ENCODE results near the gene ART1.

The ART1 gene

GRCh38 chr11:3610846-3611245, 34.1 kb upstream of the ART1 start:
- no peaks in the 10 kb centered on the region for H3K79me2 ChIP-seq (ENCODE audit: control insufficient read depth, low read length)
- H3K36me3 ChIP-seq (ENCODE audit: control insufficient read depth, low read length), result no peaks in the 10 kb centered on the region
- H3K4me3 ChIP-seq (ENCODE audit: low read length), result no peak overlapping the region
- no peak overlapping the region for H3K4me2 ChIP-seq (ENCODE audit: low read length)
- peaks cover under 1% of the 10 kb centered on the region for H3K27me3 ChIP-seq (ENCODE audit: control insufficient read depth, low read length)
- no peak overlapping the region for H3K27ac ChIP-seq (ENCODE audit: low read depth, low read length)
- TF ChIP-seq EZH2phosphoT487 (IDR thresholded peaks at IDR 0.05; ENCODE audit: borderline replicate concordance, low read length) (no peak), CTCF (IDR thresholded peaks at IDR 0.05; ENCODE audit: low read depth, low read length, poor library complexity, severe bottlenecking) (no peak)
- no peaks in the 10 kb centered on the region for H3K9me2 ChIP-seq (replicated peaks; ENCODE audit: control insufficient read depth, low read length)
- H3K4me1 ChIP-seq (ENCODE audit: control insufficient read depth, low read length), result no peaks in the 10 kb centered on the region
- no peaks in the 10 kb centered on the region for H4K20me1 ChIP-seq (ENCODE audit: control insufficient read depth, insufficient read depth, low read depth, low read length)
- H3F3A ChIP-seq (ENCODE audit: control insufficient read depth, insufficient read depth), result no peaks in the 10 kb centered on the region
- H3K9me3 ChIP-seq (ENCODE audit: control insufficient read depth, insufficient read depth, low read length), result no peaks in the 10 kb centered on the region

GRCh38 chr11:3611976-3612678, 32.8 kb upstream of the ART1 start:
- Histone ChIP-seq H3K4me2 (ENCODE audit: low read length) (no peak overlapping the region), H3K79me2 (ENCODE audit: control insufficient read depth, low read length) (no peaks in the 10 kb centered on the region), H3K4me3 (ENCODE audit: low read length) (no peak overlapping the region), H4K20me1 (ENCODE audit: control insufficient read depth, insufficient read depth, low read depth, low read length) (no peaks in the 10 kb centered on the region), H3K27ac (ENCODE audit: low read depth, low read length) (no peak overlapping the region), H3K4me1 (ENCODE audit: control insufficient read depth, low read length) (no peaks in the 10 kb centered on the region), H3K27me3 (ENCODE audit: control insufficient read depth, low read length) (no peaks in the 10 kb centered on the region; the same call in 1 of the 2 replicates), H3K9me3 (ENCODE audit: control insufficient read depth, insufficient read depth, low read length) (no peaks in the 10 kb centered on the region), H3F3A (ENCODE audit: control insufficient read depth, insufficient read depth) (no peaks in the 10 kb centered on the region), H3K9me2 (replicated peaks; ENCODE audit: control insufficient read depth, low read length) (no peaks in the 10 kb centered on the region), H3K36me3 (ENCODE audit: control insufficient read depth, low read length) (no peaks in the 10 kb centered on the region)
- TF ChIP-seq EZH2phosphoT487 (IDR thresholded peaks at IDR 0.05; ENCODE audit: borderline replicate concordance, low read length) (no peak), CTCF (IDR thresholded peaks at IDR 0.05; ENCODE audit: low read depth, low read length, poor library complexity, severe bottlenecking) (no peak)

- Histone ChIP-seq H3K36me3 (ENCODE audit: control insufficient read depth, low read length) (no peaks in the 10 kb centered on the region), H3K4me3 (ENCODE audit: low read length) (no peak overlapping the region), H3K9me2 (replicated peaks; ENCODE audit: control insufficient read depth, low read length) (no peaks in the 10 kb centered on the region), H3K9me3 (ENCODE audit: control insufficient read depth, insufficient read depth, low read length) (no peaks in the 10 kb centered on the region), H3K79me2 (ENCODE audit: control insufficient read depth, low read length) (no peaks in the 10 kb centered on the region), H3K27me3 (ENCODE audit: control insufficient read depth, low read length) (no peaks in the 10 kb centered on the region; the same call in 1 of the 2 replicates), H3K4me2 (ENCODE audit: low read length) (no peak overlapping the region), H3K4me1 (ENCODE audit: control insufficient read depth, low read length) (no peaks in the 10 kb centered on the region), H3F3A (ENCODE audit: control insufficient read depth, insufficient read depth) (no peaks in the 10 kb centered on the region), H4K20me1 (ENCODE audit: control insufficient read depth, insufficient read depth, low read depth, low read length) (no peaks in the 10 kb centered on the region), H3K27ac (ENCODE audit: low read depth, low read length) (no peak overlapping the region)
- no peak for TF ChIP-seq EZH2phosphoT487 (IDR thresholded peaks at IDR 0.05; ENCODE audit: borderline replicate concordance, low read length)
- no peak for TF ChIP-seq CTCF (IDR thresholded peaks at IDR 0.05; ENCODE audit: low read depth, low read length, poor library complexity, severe bottlenecking)
Observed at GRCh38 chr11:3613998-3614741, 30.8 kb upstream of the ART1 start.

Measured in DOHH2 (cell line).